A549 (cell line): ENCODE data around the gene SLC25A39.

Experiments used
- BHLHE40 ChIP-seq: IDR thresholded peaks from 2 replicates; pipeline ENCODE4 v1.6.1; 2012; ENCODE audit warnings: low read depth, low read length, inconsistent platforms
- POLR2A ChIP-seq: IDR thresholded peaks from 2 replicates; pipeline ENCODE4 v1.6.1; 2012; ENCODE audit warnings: mild to moderate bottlenecking, low read length
- TP53 ChIP-seq: fragments of 250-450 bp; sonication (Bioruptor Pico); IDR thresholded peaks from 2 replicates; pipeline ENCODE4 v1.5.0; 2021; ENCODE audit warnings: mild to moderate bottlenecking, moderate library complexity

DNA sequence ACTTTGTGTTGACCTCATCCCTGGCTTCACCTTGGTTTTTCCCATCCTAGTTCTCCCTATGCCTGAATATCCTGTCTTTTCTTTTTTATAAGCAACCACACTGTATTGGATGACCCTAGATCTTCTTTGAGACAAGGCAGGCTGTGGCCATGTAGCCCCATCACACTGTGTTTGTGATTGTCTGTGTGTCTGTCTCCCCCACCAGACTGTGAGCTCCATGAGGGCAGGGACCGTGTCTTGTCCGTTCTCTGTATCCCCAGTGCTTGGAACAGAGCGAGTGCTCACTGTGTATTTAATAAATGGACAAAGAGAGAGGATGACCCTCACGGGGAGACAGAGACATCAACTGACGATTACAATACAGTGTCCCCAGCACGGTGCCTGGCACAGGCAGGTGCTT lies 7.1 kb downstream of the SLC25A39 start:
- no peak for TF ChIP-seq POLR2A
- no peak for TF ChIP-seq BHLHE40
- no peak for TF ChIP-seq TP53 (CRISPR knock-in tag)
